Keratinocyte (primary cell): Measurements from ENCODE around the gene NPAS3.

Experiments used
- EZH2 ChIP-seq: IDR thresholded peaks from one replicate; pipeline ENCODE4 v1.6.1; 2012; ENCODE audit warnings: inconsistent platforms, mild to moderate bottlenecking, low read length, moderate library complexity
- TF ChIP-seq, protein P1 (sequence below), 3 experiments: IDR thresholded peaks in 1 of 3; conservative IDR thresholded peaks in 1 of 3; optimal IDR thresholded peaks in 1 of 3; 2 replicates in 2 of 3; 3 replicates in 1 of 3; pipeline versions ENCODE3 to v1.5.1; 2011; ENCODE audit warnings: low read length in 3 of 3, mild to moderate bottlenecking in 3 of 3, moderate library complexity in 2 of 3, control low read depth in 1 of 3, inconsistent platforms in 1 of 3; ENCODE audit not compliant: insufficient read depth in 2 of 3; ENCODE audit errors: extremely low read depth in 1 of 3

DNA sequence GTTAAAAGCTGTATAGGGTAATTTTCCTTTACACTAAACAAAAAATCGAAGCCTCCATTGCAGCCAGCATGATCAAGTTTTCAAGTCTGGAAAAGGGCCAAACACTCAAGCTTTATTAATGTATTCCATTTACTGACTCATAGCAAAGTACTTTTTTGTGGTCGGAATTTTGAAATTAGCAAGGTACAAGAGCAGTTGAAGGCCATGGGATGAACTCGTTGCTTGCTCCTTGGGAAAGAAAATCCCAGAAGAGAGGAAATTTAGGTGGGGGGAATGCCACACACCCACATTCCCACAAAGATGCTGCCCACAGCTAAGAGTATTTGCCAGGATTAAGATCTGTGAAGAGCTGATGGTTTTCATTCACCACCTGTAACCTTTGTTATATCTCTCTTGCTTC is 678.5 kb downstream of the NPAS3 start:
- TF ChIP-seq, protein P1, sequence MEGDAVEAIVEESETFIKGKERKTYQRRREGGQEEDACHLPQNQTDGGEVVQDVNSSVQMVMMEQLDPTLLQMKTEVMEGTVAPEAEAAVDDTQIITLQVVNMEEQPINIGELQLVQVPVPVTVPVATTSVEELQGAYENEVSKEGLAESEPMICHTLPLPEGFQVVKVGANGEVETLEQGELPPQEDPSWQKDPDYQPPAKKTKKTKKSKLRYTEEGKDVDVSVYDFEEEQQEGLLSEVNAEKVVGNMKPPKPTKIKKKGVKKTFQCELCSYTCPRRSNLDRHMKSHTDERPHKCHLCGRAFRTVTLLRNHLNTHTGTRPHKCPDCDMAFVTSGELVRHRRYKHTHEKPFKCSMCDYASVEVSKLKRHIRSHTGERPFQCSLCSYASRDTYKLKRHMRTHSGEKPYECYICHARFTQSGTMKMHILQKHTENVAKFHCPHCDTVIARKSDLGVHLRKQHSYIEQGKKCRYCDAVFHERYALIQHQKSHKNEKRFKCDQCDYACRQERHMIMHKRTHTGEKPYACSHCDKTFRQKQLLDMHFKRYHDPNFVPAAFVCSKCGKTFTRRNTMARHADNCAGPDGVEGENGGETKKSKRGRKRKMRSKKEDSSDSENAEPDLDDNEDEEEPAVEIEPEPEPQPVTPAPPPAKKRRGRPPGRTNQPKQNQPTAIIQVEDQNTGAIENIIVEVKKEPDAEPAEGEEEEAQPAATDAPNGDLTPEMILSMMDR (optimal IDR thresholded peaks at IDR 0.05 in 1 of 3, IDR thresholded peaks at IDR 0.05 in 1 of 3, conservative IDR thresholded peaks at IDR 0.05 in 1 of 3; ENCODE audit: extremely low read depth in 1 of 3, insufficient read depth in 2 of 3, low read length in 3 of 3) = no peak
- no peak for TF ChIP-seq EZH2
